GM18511 (cell line): Measurements from ENCODE around the gene RFC2.
A peak's percentile ranks its signal among the peaks of the same experiment; 100 is the strongest.
"Not testable (repeated sequence)": the region's sequence is repeated elsewhere in the genome, so short reads cannot be mapped to it uniquely, and the experiment has no call there.

Source experiments
- ATAC-seq: cut with Tn5 transposase; IDR thresholded peaks from one replicate; pipeline ENCODE4 v1.9.1; 2021; ENCODE audit warnings: mild to moderate bottlenecking, moderate library complexity; ENCODE audit not compliant: unreplicated experiment

Gene RFC2

GRCh38 chr7:74283858-74284447 lies 29.8 kb upstream of the RFC2 start:
- no peak for ATAC-seq

DNA sequence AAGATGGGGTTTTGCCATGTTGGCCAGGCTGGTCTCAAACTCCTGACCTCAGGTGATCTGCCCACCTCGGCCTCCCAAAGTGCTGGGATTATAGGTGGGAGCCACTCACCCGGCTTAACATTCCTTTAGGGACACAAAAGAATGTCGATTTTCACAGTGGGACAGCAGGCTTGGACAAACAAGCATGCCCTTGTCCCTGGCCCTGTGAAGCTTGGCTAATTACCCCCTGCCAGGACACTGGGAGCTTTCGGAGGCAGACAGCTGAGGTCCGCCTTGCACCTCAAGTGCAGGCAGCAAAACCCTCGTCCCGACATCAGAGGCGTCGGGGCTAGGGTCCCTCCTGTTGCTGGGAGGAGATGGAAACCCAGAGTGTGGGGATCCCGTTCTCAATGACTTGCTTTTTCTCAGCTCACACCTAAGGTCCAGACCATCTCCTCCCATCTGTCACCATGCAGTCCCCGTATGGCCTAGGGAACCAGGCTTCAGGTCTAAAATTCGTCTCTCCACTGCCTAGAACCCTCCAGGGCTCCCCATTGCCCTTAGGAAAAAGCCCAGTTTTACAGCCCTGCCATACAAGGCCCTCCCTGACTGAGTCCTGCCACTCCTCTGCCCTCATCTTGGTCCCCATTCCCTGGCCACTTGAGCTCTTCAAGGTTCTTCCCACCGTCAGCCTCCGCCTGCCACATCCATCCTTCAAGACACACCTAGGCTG lies 28.7 kb upstream of the RFC2 start:
- no peak for ATAC-seq

GRCh38 chr7:74280985-74281384 lies 26.8 kb upstream of the RFC2 start:
- no peak for ATAC-seq

DNA sequence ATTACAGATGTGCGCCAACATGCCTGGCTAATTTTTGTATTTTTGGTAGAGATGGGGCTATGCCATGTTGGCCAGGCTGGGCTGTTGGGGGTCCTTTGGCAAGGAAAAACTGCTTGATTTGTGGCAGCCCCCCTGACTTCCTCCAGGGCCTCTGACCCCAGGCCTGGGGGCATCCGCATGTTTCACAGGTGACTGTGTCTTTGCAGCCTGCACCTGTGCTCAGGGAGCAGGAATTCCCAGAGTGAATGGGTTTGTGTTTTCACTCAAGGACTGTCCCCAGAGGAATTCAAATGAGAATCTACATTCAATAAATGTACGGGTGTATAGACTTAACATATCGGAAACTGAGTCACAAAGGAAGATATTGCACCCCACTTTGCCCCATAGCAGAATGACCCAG lies 23.4 kb upstream of the RFC2 start:
- no peak for ATAC-seq

DNA sequence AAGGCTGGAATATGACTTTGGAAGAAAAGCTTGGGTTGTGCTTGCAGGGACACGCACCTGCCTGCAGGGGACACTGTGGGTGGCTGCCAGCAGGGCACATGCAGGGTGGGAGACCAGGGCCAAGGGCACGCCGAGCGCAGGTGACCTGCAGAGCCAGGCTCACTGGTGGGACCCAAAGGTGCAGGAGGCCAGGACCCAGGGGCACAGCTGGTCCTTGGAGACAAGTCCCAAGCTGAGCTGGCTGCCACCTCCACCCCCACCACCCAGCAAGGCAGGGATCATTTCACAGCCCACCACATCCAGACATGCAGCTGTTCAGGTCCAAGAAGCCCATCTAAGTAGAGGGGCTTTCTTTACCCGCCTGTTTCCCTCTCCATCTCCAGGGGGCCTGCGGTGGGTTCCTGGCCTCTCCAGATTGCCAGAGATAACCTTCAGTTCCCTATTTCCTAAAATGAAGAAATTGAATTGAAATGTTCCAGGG lies 21.2 kb upstream of the RFC2 start:
- ATAC-seq: no peak

- ATAC-seq: peak; percentile 82
Measured at GRCh38 chr7:74272305-74273038, 18.3 kb upstream of the RFC2 start.

DNA sequence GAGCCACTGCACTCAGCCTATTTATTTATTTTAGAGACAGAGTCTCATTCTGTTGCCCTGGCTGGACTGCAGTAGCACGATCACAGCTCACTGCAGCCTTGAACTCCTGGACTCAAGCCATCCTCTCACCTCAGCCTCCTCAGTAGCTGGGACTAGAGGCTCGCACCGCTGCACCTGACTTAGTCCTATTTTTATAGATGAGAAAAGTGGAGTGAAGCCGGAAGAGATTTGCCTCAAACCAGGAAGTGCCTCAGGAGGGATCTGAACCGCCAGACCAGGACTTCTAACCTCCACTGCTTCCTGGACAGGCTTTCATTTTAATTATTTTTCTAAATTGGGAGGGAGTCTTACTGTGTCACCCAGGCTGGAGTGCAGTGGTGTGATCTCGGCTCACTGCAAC lies 17.5 kb upstream of the RFC2 start:
- no peak for ATAC-seq

DNA sequence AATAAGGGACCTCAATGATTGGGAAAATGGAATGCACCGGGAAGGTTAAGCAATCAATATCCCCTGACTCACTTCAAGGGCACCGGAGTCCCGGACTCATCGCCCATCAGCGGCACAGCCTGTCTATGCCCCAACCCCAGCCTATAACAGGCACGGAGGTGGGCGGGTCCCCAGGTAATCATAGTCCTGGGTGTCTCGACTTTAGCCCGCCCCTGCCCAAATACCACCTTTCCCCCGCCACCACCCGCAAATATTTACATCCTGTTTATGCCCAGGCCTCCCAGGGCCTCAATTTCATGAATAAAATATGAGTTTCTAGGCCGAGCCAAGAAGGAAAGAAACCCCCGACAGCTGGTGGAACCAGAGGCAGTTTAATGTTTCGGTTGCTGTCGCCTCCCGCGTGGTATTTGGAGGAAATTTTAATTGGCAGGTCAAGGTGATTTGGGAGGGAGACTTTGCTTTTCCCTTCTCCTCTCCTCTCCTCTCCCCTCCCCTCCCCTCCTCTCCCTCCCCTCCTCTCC lies 15.6 kb upstream of the RFC2 start:
- ATAC-seq: no peak

- no peak for ATAC-seq
Measured at GRCh38 chr7:74267756-74268565, 13.8 kb upstream of the RFC2 start.

DNA sequence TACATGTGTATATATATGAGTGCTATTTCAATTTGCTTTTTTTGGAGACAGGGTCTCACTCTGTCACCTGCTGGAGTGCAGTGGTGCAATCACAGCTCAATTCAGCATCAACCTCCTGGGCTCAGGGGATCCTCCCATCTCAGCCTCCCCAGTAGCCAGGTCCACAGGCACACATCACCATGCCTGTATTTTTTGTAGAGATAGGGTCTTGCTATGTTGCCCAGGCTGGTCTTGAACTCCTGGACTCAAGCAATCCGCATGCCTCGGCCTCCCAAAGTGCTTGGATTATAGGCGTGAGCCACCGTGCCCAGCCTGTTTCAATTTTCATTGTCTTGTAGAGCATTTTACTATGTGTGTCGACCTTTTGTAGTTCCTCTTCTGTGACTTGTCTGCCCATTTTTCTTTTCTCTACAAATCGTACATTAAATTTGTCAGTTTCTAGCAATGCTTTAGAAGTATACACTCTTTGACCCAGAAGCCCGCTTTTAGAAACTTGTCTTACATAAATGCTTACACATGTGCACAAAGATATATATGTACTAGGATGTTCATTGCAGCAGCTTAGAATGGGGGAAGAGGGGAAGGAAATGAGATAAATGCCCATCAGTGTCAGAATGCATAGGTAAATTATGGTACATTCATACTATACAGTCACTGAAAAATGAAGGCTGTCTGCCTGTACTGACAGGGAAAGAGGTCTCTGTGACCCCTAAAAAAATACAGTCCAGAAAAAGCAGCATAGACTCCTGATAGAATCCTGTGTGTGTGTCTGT lies 12.2 kb upstream of the RFC2 start:
- no peak for ATAC-seq

GRCh38 chr7:74263399-74264120 lies 9.4 kb upstream of the RFC2 start:
- no peak for ATAC-seq

- no peak for ATAC-seq
Measured at GRCh38 chr7:74262639-74263398, 8.6 kb upstream of the RFC2 start.

DNA sequence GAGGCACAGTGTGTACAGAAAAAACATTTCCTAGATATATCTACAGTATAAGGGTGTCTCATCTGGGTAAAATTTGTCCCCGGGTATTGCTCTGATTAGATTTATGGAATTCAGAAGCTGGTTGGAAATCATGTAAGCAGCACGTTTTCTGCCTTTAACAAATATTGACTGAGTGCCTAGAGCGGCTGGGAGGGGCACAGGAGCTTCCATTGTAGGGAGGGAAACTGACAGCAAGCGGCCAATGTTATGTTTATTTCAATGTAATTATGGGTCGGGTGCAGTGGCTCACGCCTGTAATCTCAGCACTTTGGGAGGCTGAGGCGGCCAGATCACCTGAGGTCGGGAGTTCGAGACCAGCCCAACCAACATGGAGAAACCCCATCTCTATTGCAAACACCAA lies 4.4 kb upstream of the RFC2 start:
- no peak for ATAC-seq

GRCh38 chr7:74256491-74257408 lies 2.6 kb upstream of the RFC2 start:
- ATAC-seq: no peak

DNA sequence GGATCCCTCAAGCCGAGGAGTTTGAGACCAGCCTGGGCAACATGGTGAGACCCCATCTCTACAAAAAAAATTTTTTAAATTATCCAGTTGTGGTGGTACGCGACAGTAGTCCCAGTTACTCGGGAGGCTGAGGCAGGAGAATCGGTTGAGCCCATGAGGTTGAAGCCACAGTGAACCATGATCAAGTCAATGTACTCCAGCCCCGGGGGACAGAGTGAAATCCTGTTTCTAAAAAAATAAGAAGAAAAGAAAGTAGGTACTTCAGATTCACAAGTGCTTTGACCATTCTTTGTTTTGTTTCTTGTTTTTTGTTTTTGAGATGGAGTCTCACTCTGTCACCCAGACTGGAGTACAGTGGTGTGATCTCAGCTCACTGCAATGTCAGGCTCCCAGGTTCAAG lies 1.3 kb upstream of the RFC2 start:
- ATAC-seq: not testable (repeated sequence)

- no peak for ATAC-seq
Measured at GRCh38 chr7:74254858-74255379, 720 bp upstream of the RFC2 start.

- peak; percentile 10 for ATAC-seq
Measured at GRCh38 chr7:74253835-74254128, 417 bp downstream of the RFC2 start.

DNA sequence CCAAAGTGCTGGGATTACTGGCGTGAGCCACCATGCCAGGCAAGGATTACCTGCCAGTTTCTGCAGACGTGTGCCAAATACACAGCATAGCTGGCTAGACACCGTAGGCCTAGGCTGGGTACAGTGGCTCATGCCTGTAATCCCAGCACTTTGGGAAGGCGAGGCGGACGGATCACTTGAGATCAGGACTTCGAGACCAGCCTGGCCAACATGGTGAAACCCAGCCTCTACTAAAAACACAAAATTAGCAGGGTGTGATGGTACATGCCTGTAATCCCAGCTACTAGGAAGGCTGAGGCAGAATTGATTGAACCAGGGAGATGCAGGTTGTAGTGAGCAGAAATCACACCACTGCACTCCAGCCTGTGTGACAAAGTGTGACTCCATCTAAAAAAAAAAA lies 868 bp downstream of the RFC2 start:
- no peak for ATAC-seq
